HFF-Myc (cell line): ENCODE data around the gene DHRS4.
"Not testable (repeated sequence)": the region's sequence is repeated elsewhere in the genome, so short reads cannot be mapped to it uniquely, and the experiment has no call there.

ENCODE experiments used
- DNase-seq: peaks from one replicate; pipeline ENCODE4 v3.0.0-alpha.2; 2011; ENCODE audit warnings: low read depth; ENCODE audit errors: extremely low read depth
- H3K4me3 ChIP-seq: replicated peaks from 2 replicates; pipeline ENCODE4 v1.5.1; 2011; ENCODE audit warnings: low read depth, mild to moderate bottlenecking, control low read depth, low read length
- CTCF ChIP-seq: IDR thresholded peaks from 2 replicates; pipeline ENCODE4 v1.5.1; 2012; ENCODE audit warnings: mild to moderate bottlenecking, low read depth, low read length, control low read depth; ENCODE audit errors: missing control alignments

Gene DHRS4

DNA sequence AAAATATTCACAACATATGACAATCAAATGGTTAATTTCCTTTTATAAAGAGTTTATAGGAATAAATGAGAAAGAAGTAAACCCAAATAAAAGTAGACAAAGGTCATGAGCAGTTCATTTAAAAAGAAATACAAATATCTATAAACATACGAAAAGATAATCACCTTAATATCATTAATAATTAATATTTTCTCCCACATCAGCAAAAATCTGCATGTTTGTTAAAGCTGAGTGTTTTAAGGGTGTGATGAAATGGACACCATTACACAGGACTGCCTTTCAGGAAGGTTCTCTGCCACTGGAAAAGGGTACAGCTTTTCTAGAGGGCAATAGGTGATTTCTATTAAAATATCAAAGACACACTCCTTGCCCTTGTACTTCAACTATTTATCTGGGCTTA is 14.7 kb upstream of the DHRS4 start:
- no peak for TF ChIP-seq CTCF
- DNase-seq, result no peak
- H3K4me3 ChIP-seq, result no peak overlapping the region

DNA sequence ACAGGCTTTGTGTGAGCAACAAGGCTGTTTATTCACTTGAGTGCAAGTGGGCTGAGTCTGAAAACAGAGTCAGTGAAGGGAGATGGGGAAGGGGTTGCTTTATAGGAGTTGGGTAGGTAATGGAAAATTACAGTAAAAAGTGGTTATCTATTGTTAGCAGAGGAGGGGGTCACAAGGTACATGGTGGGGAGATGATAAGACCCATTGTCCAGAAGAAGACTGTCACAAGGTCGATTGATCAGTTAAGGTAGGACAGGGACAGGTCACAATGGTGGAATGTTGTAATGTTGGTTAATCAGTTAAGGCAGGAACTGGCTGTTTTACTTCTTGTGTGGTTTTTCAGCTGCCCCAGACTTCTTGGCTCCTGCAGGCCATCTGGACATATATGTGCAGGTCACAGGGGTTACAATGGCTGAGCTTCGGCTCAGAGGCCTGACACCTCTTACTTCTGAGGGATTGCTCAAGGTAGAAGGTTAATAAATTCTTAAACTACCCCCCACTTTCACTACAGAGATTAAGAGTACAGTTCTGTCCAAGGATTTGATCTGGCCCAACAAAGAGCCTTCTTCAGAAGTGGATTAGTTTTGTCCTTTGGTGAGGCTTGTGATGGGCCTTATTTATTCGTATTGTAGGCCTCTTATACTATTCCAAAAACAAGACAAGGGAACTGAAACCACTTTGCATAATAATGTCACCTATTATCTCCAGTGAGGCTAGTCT is 13.8 kb upstream of the DHRS4 start:
- H3K4me3 ChIP-seq, result no peak overlapping the region
- no peak for DNase-seq
- TF ChIP-seq CTCF, result no peak

DNA sequence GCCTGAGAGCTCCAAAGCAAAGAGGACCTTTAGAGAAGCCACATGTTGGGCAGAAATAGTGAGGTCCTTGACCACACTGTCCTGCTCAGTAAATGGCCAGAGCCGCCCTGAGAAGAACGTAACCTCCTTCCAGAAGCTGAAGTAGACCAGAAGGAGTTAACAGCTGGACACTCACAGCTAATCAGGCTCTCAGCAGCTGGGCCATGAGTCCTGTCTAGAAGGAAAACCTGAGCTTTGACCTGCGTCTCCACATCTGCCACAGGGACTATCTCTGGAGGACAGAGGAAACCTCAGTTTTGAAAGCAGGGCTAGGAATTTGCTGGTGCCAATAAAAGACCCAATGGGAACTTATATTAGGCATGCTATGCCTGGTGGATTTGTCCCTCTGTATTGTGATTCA is 12.3 kb upstream of the DHRS4 start:
- no peak for DNase-seq
- no peak overlapping the region for H3K4me3 ChIP-seq
- TF ChIP-seq CTCF, result no peak

DNA sequence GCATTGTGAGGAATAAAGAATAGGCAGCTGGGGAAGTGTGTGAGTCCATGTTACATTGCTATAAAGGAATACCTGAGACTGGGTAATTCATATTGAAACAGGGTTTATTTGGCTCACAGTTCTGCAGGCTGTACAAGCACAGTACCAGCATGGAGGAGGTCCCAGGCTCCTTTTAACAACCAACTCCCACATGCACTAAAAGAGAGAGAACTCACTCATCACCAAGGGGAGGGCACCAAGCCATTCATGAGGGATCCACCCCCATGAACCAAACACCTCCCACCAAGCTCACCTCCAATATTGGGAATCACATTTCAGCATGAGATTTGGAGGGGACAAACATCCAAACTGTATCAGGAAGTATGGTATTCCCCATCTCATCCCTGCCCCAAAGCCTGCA is 11.9 kb upstream of the DHRS4 start:
- H3K4me3 ChIP-seq, result no peak overlapping the region
- no peak for TF ChIP-seq CTCF
- no peak for DNase-seq

DNA sequence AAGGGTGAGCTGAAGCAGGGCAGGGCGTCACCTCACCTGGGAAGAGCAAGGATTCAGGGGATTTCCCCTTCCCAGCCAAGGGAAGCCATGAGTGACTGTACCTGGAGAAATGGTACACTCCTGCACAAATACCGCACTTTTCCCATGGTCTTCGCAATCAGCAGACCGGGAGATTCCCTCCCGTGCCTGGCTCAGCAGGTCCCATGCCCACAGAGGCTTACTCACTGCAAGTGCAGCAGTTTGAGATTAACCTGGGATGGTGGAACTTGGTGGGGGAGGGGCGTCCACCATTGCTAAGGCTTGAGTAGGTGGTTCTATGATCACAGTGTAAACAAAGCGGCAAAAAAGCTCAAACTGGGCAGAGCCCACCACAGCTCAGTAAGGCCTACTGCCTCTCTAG is 11.0 kb upstream of the DHRS4 start:
- DNase-seq, result no peak
- TF ChIP-seq CTCF, result no peak
- no peak overlapping the region for H3K4me3 ChIP-seq

- H3K4me3 ChIP-seq, DNase-seq: not testable (repeated sequence)
Observed at GRCh38 chr14:23949069-23949468, 4.5 kb upstream of the DHRS4 start.

- no peak for DNase-seq
- no peak overlapping the region for H3K4me3 ChIP-seq
- no peak for TF ChIP-seq CTCF
Observed at GRCh38 chr14:23950411-23951135, 3.0 kb upstream of the DHRS4 start.

DNA sequence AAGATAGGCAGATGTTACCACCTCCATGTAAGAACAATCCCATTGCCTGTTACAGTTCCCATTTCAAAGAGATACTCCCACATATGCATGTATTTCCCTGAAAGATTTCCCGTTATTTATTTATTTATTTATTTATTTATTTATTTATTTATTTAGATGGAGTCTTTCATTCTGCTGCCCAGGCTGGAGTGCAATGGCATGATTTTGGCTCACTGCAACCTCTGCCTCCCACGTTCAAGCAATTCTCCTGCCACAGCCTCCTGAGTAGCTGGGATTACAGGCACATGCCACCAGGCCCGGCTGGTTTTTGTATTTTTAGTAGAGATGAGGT is 2.5 kb upstream of the DHRS4 start:
- not testable (repeated sequence) for H3K4me3 ChIP-seq, DNase-seq
